IMR-90 (cell line): ENCODE measurements around the gene SF3B3. TPM values are rescaled to one million over a fixed set of nuclear protein-coding genes. Genes with fewer than 3 reads are reported as not detected.

Source experiments
- ATAC-seq: fragments of 200-7000 bp; cut with Tn5 transposase; 2 replicates; pipeline ENCODE4 v1.9.1; 2020; ENCODE audit warnings: low read depth, mild to moderate bottlenecking, moderate library complexity
- BruUV-seq: library from RNA; stranded (reverse); fragments of 400-500 nt; replicated peaks from 2 replicates; lab custom pipeline; 2021; lab: Mats Ljungman, UMichigan
- CTCF ChIA-PET: fragments of 300-600 bp; formaldehyde crosslinking; extraction: SDS; loops from one replicate; lab custom pipeline; 2021; ENCODE audit warnings: antibody characterized with exemption; lab: Yijun Ruan, JAX
- POLR2A ChIA-PET: fragments of 300-600 bp; sonication (Branson Sonifier 250); formaldehyde crosslinking; loops from one replicate; lab custom pipeline; 2022; ENCODE audit warnings: antibody characterized with exemption; ENCODE audit not compliant: unreplicated experiment; lab: Charles Lee
- DNase-seq: peaks from one replicate; pipeline ENCODE4 v3.0.0; 2013
- H2AFZ ChIP-seq: replicated peaks from 2 replicates; pipeline ENCODE3; 2013; ENCODE audit warnings: low read length, mild to moderate bottlenecking; ENCODE audit not compliant: poor library complexity
- H2AK5ac ChIP-seq: 2 replicates; pipeline ENCODE4 v1.6.1; 2013; ENCODE audit warnings: low read depth, low read length, inconsistent platforms
- H2AK9ac ChIP-seq: replicated peaks from 2 replicates; pipeline ENCODE3; 2013; ENCODE audit warnings: mild to moderate bottlenecking, low read depth, low read length, moderate library complexity; ENCODE audit not compliant: poor library complexity
- H2BK120ac ChIP-seq: 2 replicates; pipeline ENCODE4 v1.6.1; 2013; ENCODE audit warnings: low read depth, low read length, inconsistent platforms
- H2BK15ac ChIP-seq: 3 replicates; pipeline ENCODE4 v1.6.1; 2013; ENCODE audit warnings: low read depth, low read length, inconsistent platforms
- H2BK20ac ChIP-seq: 2 replicates; pipeline ENCODE4 v1.6.1; 2013; ENCODE audit warnings: low read depth, mild to moderate bottlenecking, inconsistent platforms, low read length, moderate library complexity
- H2BK5ac ChIP-seq: 2 replicates; pipeline ENCODE4 v1.6.1; 2013; ENCODE audit warnings: mild to moderate bottlenecking, low read depth, low read length, inconsistent platforms; ENCODE audit not compliant: poor library complexity, severe bottlenecking
- H3K14ac ChIP-seq: replicated peaks from 2 replicates; pipeline ENCODE4 v1.6.1; 2013; ENCODE audit warnings: low read depth, low read length, inconsistent platforms
- H3K18ac ChIP-seq: 2 replicates; pipeline ENCODE4 v1.6.1; 2013; ENCODE audit warnings: low read depth, low read length, control low read depth
- H3K23ac ChIP-seq: 2 replicates; pipeline ENCODE4 v1.6.1; 2013; ENCODE audit warnings: low read depth, low read length, inconsistent platforms
- H3K27ac ChIP-seq: 2 replicates; pipeline ENCODE4 v1.5.1; 2013; ENCODE audit warnings: mild to moderate bottlenecking, control low read depth, low read length; ENCODE audit not compliant: insufficient read depth
- H3K27me3 ChIP-seq: 2 replicates; pipeline ENCODE4 v1.6.1; 2013; ENCODE audit warnings: low read length; ENCODE audit not compliant: control insufficient read depth, insufficient read depth
- H3K36me3 ChIP-seq: 2 replicates; pipeline ENCODE4 v1.6.1; 2013; ENCODE audit warnings: low read length, mixed read lengths; ENCODE audit not compliant: control insufficient read depth, insufficient read depth
- H3K4ac ChIP-seq: 2 replicates; pipeline ENCODE4 v1.6.1; 2013; ENCODE audit warnings: low read depth, low read length, inconsistent platforms
- H3K4me1 ChIP-seq: 2 replicates; pipeline ENCODE4 v1.6.1; 2013; ENCODE audit warnings: low read length, mixed read lengths; ENCODE audit not compliant: control insufficient read depth, insufficient read depth
- H3K4me2 ChIP-seq: 2 replicates; pipeline ENCODE4 v1.6.1; 2013; ENCODE audit warnings: low read depth, mild to moderate bottlenecking, control low read depth, low read length, moderate library complexity
- H3K4me3 ChIP-seq: 2 replicates; pipeline ENCODE4 v1.5.1; 2013; ENCODE audit warnings: low read depth, mild to moderate bottlenecking, control low read depth, low read length, moderate library complexity; ENCODE audit not compliant: insufficient read depth
- H3K56ac ChIP-seq: 2 replicates; pipeline ENCODE4 v1.6.1; 2013; ENCODE audit warnings: low read length, inconsistent platforms; ENCODE audit not compliant: insufficient read depth; ENCODE audit errors: extremely low read depth
- H3K79me1 ChIP-seq, 2 experiments: 2 replicates each; pipeline ENCODE4 v1.6.1; 2013; ENCODE audit warnings: low read length in 2 of 2, inconsistent platforms in 1 of 2, low read depth in 1 of 2
- H3K9ac ChIP-seq: 2 replicates; pipeline ENCODE4 v1.6.1; 2013; ENCODE audit warnings: low read depth, low read length, control low read depth
- H3K9me1 ChIP-seq: 2 replicates; pipeline ENCODE4 v1.6.1; 2013; ENCODE audit warnings: low read length, inconsistent platforms; ENCODE audit not compliant: insufficient read depth
- H3K9me3 ChIP-seq: 2 replicates; pipeline ENCODE4 v1.6.1; 2013; ENCODE audit warnings: low read length; ENCODE audit not compliant: control insufficient read depth, insufficient read depth
- H4K20me1 ChIP-seq: 2 replicates; pipeline ENCODE4 v1.6.1; 2013; ENCODE audit warnings: low read length, inconsistent platforms; ENCODE audit not compliant: insufficient read depth
- H4K5ac ChIP-seq: 2 replicates; pipeline ENCODE4 v1.6.1; 2013; ENCODE audit warnings: mild to moderate bottlenecking, low read depth, low read length, control low read depth
- H4K8ac ChIP-seq, 2 experiments: 2 replicates each; pipeline ENCODE4 v1.6.1; 2013; ENCODE audit warnings: low read depth in 2 of 2, low read length in 2 of 2, control low read depth in 1 of 2, inconsistent platforms in 1 of 2
- H4K91ac ChIP-seq: 2 replicates; pipeline ENCODE4 v1.6.1; 2013; ENCODE audit warnings: low read depth, low read length, inconsistent platforms; ENCODE audit not compliant: insufficient read depth
- BHLHE40 ChIP-seq: fragments of 150-350 bp; IDR thresholded peaks from 2 replicates; pipeline ENCODE4 v1.6.1; 2016; ENCODE audit warnings: mild to moderate bottlenecking, low read depth, low read length
- CEBPB ChIP-seq: IDR thresholded peaks from 2 replicates; pipeline ENCODE4 v1.6.1; 2012; ENCODE audit warnings: low read depth, low read length, improper control_type of control experiment
- CHD1 ChIP-seq: IDR thresholded peaks from 2 replicates; pipeline ENCODE4 v1.6.1; 2012; ENCODE audit warnings: low read depth, low read length, improper control_type of control experiment
- ELK1 ChIP-seq: fragments of 150-350 bp; IDR thresholded peaks from 2 replicates; pipeline ENCODE4 v1.6.1; 2016; ENCODE audit warnings: low read depth, mild to moderate bottlenecking, low read length, moderate library complexity, borderline replicate concordance
- FOS ChIP-seq: fragments of 150-350 bp; IDR thresholded peaks from 2 replicates; pipeline ENCODE4 v1.6.1; 2016; ENCODE audit warnings: low read depth, low read length
- MAFK ChIP-seq: IDR thresholded peaks from 2 replicates; pipeline ENCODE4 v1.6.1; 2012; ENCODE audit warnings: low read depth, low read length, improper control_type of control experiment
- MAZ ChIP-seq: IDR thresholded peaks from 2 replicates; pipeline ENCODE4 v1.6.1; 2012; ENCODE audit warnings: low read depth, mild to moderate bottlenecking, low read length, improper control_type of control experiment, moderate library complexity, borderline replicate concordance
- MXI1 ChIP-seq: IDR thresholded peaks from 2 replicates; pipeline ENCODE4 v1.6.1; 2012; ENCODE audit warnings: low read depth, mild to moderate bottlenecking, low read length, moderate library complexity, borderline replicate concordance
- NFE2L2 ChIP-seq: fragments of 150-350 bp; IDR thresholded peaks from 2 replicates; pipeline ENCODE4 v1.6.1; 2016; ENCODE audit warnings: low read depth, mild to moderate bottlenecking, low read length
- POLR2A ChIP-seq: IDR thresholded peaks from 2 replicates; pipeline ENCODE4 v1.6.1; 2012; ENCODE audit warnings: mild to moderate bottlenecking, low read depth, low read length
- RAD21 ChIP-seq: IDR thresholded peaks from 2 replicates; pipeline ENCODE4 v1.6.1; 2012; ENCODE audit warnings: low read length, improper control_type of control experiment
- RCOR1 ChIP-seq: IDR thresholded peaks from 2 replicates; pipeline ENCODE4 v1.6.1; 2012; ENCODE audit warnings: mild to moderate bottlenecking, low read length, improper control_type of control experiment; ENCODE audit not compliant: insufficient replicate concordance
- RFX5 ChIP-seq: IDR thresholded peaks from 2 replicates; pipeline ENCODE4 v1.8.0; 2012; ENCODE audit warnings: low read depth, mild to moderate bottlenecking, low read length, moderate library complexity
- SMC3 ChIP-seq: fragments of 150-350 bp; IDR thresholded peaks from 2 replicates; pipeline ENCODE4 v1.6.1; 2016; ENCODE audit warnings: low read depth, mild to moderate bottlenecking, antibody characterized with exemption, low read length, moderate library complexity
- WGBS, 2 experiments: methylation state at CpG; one replicate each; pipeline versions ENCODE4 v1.1.5 to v1.1.7; 2013; ENCODE audit warnings: missing lambda C conversion rate in 2 of 2; ENCODE audit not compliant: insufficient read length in 1 of 2; ENCODE audit errors: extremely low coverage in 2 of 2; 5-methylcytosine and 5-hydroxymethylcytosine counted together
- dilution Hi-C: fragments of 300-500 bp; cut with HindIII; formaldehyde crosslinking; loops from one replicate; pipeline ENCODE4 v1.14.3; 2018; ENCODE audit warnings: low sequenced_read_pairs; ENCODE audit not compliant: unreplicated experiment
- in situ Hi-C: fragments of 300-500 bp; cut with MboI; formaldehyde crosslinking; loops from 3 replicates; pipeline ENCODE4 v1.14.3; 2019; ENCODE audit warnings: low sequenced_read_pairs, inconsistent platforms, mixed read lengths
- intact Hi-C: fragments of 100-400 bp; cut with micrococcal nuclease; formaldehyde crosslinking; loops from 2 replicates; pipeline ENCODE4 v1.10.0; 2022
- polyA plus RNA-seq, 3 experiments: library from polyadenylated mRNA; depleted of rRNA; stranded (reverse); fragments of >200 nt; gene quantifications; 2 replicates each; pipeline ENCODE4 v1.2.3, GENCODE V29; 2012; ENCODE audit warnings: low replicate concordance in 1 of 3
- total RNA-seq: library from RNA; depleted of rRNA; stranded (reverse); fragments of >200 nt; gene quantifications from 2 replicates; pipeline ENCODE4 v1.2.3, GENCODE V29; 2012
- TF ChIP-seq, protein P1 (sequence below): fragments of 150-350 bp; IDR thresholded peaks from 2 replicates; pipeline ENCODE4 v1.6.1; 2017; ENCODE audit warnings: mild to moderate bottlenecking, antibody characterized with exemption, low read length, low read depth
- TF ChIP-seq, protein P2 (sequence below): conservative IDR thresholded peaks from 2 replicates; pipeline ENCODE4 v1.5.1; 2012; ENCODE audit warnings: mild to moderate bottlenecking, low read depth, low read length, improper control_type of control experiment

The SF3B3 gene
- total and polyA plus RNA-seq, 2 of the 4 experiments (the other 2 are of a cell fraction): 97.9 to 134 TPM

DNA sequence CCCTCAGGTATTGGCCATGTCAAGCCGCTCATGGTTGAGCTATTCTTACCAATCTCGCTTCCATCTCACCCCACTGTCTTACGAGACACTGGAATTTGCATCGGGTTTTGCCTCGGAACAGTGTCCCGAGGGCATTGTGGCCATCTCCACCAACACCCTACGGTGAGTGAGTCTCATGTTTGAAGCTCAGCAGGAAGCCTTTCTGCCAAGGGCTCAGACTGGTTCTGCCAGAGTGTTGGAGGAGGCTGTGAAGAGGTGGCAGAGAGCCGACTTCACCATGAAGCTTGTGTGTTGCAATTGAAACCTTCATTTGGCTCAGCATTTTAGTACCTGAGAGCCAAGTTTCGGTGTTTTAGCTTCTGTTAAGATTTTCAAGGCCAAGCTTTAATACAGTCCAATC lies 38.0 kb downstream of the SF3B3 start:
- H3K23ac ChIP-seq: no peak overlapping the region
- no peaks in the 10 kb centered on the region for H3K4me1 ChIP-seq
- H4K5ac ChIP-seq: no peak overlapping the region
- no peak overlapping the region for H2BK120ac ChIP-seq
- in situ Hi-C loops: no loop called here
- intact Hi-C loops: no loop called here
- no peak overlapping the region for H3K9ac ChIP-seq
- H4K20me1 ChIP-seq: peaks cover 20% of the 10 kb centered on the region
- H2BK15ac ChIP-seq: no peak overlapping the region
- dilution Hi-C loops: no loop called here
- POLR2A ChIA-PET: interaction anchor here (0.6 kb wide), 1 partner anchor 184 kb away, joined by 5 read pairs; no protein-coding TSS in a partner anchor
- no peak overlapping the region for H4K8ac ChIP-seq
- 0 out of 2 replicates have a peak, but pooled peaks cover 5% of the 10 kb centered on the region for H3K9me1 ChIP-seq
- no peak overlapping the region for H2AFZ ChIP-seq
- TF ChIP-seq MAFK (no peak), NFE2L2 (no peak), SMC3 (no peak), FOS (no peak), RCOR1 (no peak), ELK1 (no peak), CHD1 (no peak), MXI1 (no peak), MAZ (no peak), RFX5 (no peak), BHLHE40 (no peak), RAD21 (no peak), CEBPB (no peak), POLR2A (no peak)
- TF ChIP-seq, protein P1, sequence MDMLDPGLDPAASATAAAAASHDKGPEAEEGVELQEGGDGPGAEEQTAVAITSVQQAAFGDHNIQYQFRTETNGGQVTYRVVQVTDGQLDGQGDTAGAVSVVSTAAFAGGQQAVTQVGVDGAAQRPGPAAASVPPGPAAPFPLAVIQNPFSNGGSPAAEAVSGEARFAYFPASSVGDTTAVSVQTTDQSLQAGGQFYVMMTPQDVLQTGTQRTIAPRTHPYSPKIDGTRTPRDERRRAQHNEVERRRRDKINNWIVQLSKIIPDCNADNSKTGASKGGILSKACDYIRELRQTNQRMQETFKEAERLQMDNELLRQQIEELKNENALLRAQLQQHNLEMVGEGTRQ: no peak
- TF ChIP-seq, protein P2, sequence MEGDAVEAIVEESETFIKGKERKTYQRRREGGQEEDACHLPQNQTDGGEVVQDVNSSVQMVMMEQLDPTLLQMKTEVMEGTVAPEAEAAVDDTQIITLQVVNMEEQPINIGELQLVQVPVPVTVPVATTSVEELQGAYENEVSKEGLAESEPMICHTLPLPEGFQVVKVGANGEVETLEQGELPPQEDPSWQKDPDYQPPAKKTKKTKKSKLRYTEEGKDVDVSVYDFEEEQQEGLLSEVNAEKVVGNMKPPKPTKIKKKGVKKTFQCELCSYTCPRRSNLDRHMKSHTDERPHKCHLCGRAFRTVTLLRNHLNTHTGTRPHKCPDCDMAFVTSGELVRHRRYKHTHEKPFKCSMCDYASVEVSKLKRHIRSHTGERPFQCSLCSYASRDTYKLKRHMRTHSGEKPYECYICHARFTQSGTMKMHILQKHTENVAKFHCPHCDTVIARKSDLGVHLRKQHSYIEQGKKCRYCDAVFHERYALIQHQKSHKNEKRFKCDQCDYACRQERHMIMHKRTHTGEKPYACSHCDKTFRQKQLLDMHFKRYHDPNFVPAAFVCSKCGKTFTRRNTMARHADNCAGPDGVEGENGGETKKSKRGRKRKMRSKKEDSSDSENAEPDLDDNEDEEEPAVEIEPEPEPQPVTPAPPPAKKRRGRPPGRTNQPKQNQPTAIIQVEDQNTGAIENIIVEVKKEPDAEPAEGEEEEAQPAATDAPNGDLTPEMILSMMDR: no peak
- 94% methylated on average over 3 of the region's 9 CpGs; no CpG with 5 or more reads in 1 of the 2 experiments for WGBS, 2 experiments
- H2AK5ac ChIP-seq: no peak overlapping the region
- no peak overlapping the region for H2AK9ac ChIP-seq
- no peak overlapping the region for H3K14ac ChIP-seq
- no peak for DNase-seq
- no TSS peak for BruUV-seq
- no peak overlapping the region for H4K91ac ChIP-seq
- ATAC-seq: no peak
- peaks cover 75% of the 10 kb centered on the region for H3K36me3 ChIP-seq
- H2BK20ac ChIP-seq: no peak overlapping the region
- no peaks in the 10 kb centered on the region for H3K27me3 ChIP-seq
- no peak overlapping the region for H3K56ac ChIP-seq
- no peaks in the 10 kb centered on the region for H3K9me3 ChIP-seq
- H3K4ac ChIP-seq: no peak overlapping the region
- no peak overlapping the region for H3K18ac ChIP-seq
- peaks cover 34 to 70% of the 10 kb centered on the region in 2 experiments for H3K79me1 ChIP-seq
- H3K27ac ChIP-seq: no peak overlapping the region
- H3K4me3 ChIP-seq: no peak overlapping the region
- H2BK5ac ChIP-seq: no peak overlapping the region
- H3K4me2 ChIP-seq: no peak overlapping the region
- CTCF ChIA-PET: interaction anchor here (1.3 kb wide), 1 partner anchor 12 kb away, joined by 5 read pairs; no protein-coding TSS in a partner anchor
